GM21423 (cell line): ENCODE results near the gene AGMO.

Experiments
- ATAC-seq: cut with Tn5 transposase; IDR thresholded peaks from one replicate; pipeline ENCODE4 v1.9.1; 2021; ENCODE audit warnings: mild to moderate bottlenecking, moderate library complexity; ENCODE audit not compliant: unreplicated experiment

Gene AGMO

DNA sequence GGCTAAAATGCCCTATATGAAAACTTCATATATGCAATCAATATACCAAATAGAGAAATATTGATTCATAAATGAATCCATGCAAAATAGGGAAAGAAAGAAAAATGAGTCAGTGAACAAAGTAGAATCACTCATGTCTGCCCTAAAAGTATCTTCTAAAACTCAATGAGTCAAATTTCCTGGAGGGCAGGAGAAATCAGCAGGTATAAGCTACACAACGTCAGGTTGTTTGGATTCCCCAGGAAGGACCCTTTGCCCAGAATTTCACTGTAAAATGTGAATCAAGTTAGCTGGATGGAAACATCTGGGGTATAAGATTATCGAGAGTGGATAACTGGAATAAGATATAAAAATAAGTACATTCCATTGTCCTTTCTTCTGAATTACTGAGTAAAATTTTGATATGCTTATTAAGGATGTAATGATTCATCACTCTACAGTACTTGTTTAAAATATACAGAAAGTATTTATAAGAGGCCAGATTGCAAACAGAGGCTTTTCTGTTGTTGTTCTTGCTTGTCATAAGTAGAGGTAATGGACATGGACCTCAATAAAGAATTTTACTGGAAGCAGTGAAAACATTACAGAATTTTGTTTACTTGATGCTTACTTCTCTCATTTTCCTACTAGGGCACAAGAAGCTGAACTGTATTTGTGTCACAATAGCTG is 99.0 kb downstream of the AGMO start:
- ATAC-seq, result no peak

DNA sequence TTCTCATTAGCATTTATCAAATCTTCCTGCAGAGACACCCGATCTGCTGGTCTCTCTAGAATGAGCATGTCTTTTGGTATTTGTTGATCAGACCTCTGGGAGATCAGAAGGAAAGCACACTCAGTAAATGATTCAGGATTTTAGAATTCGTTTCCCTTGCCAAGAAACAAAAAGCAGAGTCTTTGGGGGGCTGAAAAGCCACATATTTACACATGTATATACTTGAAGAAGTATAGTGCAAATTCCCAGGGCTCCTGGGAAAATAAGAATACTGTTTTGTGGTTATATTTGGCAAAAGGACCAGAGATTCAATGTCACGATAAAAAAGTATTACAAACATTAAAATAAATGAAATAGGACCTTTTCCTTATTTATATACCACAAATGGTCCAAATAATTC is 100.2 kb downstream of the AGMO start:
- no peak for ATAC-seq

- no peak for ATAC-seq
Observed at GRCh38 chr7:15459018-15459615, 102.7 kb downstream of the AGMO start.

DNA sequence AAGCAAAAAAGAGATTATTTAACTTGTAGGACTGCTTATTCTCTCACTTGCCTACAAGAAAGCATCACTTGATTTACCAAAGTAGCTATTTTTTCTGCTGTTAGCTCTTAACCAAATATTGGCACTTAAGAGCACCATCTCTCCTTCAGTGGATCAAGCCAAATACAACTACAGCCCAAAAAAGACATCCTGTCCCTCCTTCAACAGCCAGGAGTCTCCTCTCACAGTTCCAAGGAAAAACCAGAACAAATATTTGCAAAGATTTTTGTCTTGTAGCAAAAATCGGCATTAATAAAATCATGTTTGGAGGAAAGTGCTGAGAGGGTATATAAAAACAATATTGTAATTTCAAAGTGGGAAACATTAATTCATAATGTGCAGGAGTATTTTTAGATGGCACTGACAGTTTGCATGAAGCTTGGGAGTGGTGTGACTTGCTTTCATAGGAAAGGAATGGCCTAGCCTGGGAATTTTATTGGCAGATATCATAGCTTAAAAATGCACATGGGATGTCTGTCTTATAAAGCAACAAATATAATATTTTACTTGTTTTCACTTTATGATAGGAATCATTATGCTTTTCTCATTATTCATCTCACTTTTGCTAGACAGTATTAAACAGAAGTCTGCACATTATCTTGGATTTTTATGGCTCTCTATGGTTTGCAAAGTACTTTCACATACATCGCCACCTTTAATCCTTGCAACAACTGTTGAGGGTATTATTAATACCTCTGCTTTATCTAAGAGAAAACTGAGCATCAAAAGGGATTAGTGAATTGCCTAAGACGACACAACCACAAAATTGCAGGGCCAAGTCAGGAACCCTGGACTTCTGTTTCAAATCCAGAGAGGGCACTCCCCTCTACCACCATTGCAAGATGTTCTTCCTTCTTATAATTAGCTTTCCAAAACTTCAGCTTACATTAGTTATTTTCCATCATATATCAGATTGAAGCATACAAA is 103.5 kb downstream of the AGMO start:
- ATAC-seq, result no peak

DNA sequence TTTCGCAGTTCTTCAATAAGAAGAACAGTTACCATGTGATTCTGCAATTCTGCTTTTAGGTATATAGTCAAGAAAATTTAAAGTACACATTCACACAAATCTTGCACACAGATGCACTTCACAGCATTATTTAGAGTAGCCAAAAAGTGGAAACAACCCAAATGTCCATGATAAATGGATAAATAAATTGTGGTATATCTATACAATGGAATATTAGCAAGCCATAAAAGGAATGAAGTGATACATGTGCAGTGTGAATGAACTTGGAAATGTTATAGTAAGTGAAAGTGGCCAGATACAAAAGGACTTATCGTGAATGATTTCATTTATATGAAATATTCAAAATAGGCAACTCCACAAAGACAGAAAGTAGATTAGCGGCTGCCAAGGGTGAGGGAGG is 109.1 kb downstream of the AGMO start:
- ATAC-seq, result no peak

DNA sequence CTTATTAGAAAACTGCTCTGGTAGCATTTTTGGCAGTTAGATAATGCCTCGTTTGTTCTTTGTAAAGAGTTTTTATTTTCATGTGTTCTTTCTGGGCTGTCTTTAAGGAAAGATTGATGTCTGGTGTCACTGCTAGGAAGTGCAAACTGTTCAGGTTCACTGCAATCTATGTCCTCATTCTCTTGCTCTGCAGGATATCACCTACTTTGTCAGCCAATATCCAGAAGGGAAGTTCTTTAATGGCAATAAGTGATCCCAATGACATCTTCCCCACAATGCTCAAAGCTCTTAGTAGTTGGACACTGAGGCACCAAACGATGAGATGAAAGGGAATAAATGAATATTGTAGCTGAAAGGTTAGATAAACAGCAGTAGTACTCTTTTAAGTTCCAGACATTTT is 115.1 kb downstream of the AGMO start:
- ATAC-seq, result no peak

- no peak for ATAC-seq
Observed at GRCh38 chr7:15446280-15446679, 115.5 kb downstream of the AGMO start.

DNA sequence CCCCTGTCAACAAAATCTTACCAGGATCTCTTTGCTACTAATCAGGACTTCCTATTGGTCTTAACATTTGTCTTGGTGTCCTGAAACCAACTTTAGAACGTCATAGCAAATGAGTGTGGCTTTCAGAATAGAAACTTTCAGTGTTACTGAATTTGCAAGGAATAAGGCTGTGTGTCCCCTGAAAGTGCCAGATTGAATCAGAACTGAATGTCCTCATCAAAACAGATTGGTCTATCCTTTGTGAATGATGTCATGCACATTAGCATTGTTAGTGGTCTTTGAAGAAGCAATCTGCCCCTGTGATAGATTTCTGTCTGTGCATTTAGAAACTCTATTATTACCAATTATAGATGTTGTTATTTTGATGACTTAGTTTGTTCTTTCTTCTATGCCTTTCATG is 119.9 kb downstream of the AGMO start:
- no peak for ATAC-seq

DNA sequence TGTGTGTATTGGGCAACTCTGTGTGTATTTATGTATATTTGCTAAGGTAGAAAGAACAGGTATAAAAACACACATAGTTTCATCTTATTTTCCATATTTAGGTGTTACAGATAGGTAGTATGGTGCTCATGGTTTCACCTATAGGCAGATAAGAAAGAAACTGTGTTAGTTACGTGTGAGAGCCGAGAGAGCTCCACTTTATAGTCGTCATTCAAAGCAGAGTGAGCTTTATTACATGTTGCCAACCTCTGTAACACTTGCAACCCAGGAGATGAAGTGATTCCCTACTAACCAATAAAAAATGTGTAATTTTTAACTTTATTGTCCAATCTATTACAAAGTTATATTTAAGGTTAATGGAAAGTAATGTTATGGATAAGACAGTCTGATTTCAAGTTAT is 121.3 kb downstream of the AGMO start:
- no peak for ATAC-seq

- no peak for ATAC-seq
Observed at GRCh38 chr7:15439853-15440252, 122.0 kb downstream of the AGMO start.

DNA sequence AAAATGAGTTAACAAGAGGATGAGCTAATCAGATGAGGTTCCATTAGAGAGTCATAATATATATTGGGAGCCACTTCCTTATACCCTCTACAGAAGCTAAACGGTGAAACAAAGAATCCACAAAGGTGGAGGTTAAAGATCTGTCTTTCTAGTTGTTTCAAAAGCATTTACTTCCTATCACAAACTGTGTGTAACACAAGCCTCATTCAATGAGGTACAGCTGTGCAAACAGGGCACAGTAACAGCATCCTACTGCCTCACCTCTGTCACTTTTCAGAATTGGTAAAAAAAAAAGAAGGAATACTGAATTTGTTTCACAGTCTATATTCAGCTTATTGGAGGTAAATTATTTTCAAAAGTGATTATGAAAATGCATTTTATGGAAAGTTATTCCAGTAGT is 128.7 kb downstream of the AGMO start:
- ATAC-seq, result no peak

DNA sequence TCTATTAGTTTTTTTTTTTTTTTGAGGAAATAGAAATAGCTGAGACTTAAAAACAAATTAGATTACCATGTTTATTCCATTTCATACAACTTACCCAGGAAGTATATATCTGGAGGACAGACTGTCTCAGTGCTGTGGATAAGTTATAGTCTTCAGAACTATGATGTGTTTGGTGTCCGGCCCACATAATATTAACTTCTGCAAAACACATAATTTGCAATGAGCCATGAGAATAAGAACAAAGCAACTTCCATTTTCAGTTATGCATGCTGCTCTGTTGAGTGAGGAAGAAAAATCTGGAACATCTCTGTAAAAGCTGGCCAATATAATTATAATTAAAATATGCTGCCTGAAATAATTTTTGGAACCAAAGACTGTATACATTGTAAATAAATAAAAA is 130.9 kb downstream of the AGMO start:
- ATAC-seq, result no peak

DNA sequence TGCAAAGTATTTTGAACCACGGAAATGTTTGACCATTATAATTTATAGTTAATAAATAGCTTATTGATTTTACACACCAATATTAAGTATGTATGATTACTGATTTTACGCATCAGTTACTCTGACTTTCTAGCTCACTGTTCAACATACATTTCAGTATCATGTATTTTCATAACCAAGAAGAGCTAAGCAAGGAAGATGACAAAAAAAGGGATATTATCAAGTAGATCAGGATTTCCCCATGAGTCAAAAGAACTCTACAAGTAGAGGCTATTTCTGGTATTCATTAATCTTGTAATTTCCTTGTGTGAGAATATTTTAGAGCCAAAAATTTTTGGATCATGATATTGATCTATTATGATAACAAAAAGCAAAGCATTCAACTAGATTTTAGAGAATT is 131.6 kb downstream of the AGMO start:
- no peak for ATAC-seq

DNA sequence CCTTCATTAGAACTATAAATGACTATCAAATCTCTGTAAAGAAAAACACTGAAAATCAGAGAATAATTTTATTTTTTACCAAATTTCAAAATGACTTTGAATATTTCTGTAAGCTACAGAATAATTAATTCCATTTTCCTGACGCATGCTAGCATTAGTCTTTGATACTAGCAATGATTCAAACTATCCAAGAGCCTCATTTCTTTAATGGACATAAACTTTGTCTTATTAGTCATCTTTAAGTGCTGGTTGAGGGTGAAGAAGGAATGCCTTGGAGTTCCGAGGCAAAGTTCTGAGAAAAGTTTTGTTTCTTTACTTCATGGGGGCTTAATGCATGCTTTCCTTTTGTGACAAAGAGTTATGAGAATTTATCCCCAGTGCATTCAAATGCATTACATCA is 137.3 kb downstream of the AGMO start:
- ATAC-seq, result no peak

- ATAC-seq, result no peak
Observed at GRCh38 chr7:15419596-15419995, 142.2 kb downstream of the AGMO start.

DNA sequence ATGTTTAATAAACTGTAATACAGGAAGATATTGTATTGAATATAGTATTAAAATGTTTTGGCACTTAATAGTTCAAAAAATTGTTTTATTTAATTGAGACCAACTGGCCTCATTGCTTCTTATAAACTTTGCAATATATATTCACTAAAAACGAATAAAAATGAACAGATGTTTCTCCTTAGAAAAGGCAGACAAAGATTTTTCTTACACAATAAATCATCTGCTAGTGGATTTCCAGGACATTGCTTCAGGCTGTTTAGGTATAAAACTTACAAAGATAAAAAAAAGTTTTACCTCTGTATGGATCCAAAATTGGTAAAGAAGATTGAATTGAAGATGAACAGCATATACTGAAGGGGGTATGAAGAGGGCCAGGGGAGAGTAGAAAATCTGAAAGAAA is 143.6 kb downstream of the AGMO start:
- ATAC-seq, result no peak

DNA sequence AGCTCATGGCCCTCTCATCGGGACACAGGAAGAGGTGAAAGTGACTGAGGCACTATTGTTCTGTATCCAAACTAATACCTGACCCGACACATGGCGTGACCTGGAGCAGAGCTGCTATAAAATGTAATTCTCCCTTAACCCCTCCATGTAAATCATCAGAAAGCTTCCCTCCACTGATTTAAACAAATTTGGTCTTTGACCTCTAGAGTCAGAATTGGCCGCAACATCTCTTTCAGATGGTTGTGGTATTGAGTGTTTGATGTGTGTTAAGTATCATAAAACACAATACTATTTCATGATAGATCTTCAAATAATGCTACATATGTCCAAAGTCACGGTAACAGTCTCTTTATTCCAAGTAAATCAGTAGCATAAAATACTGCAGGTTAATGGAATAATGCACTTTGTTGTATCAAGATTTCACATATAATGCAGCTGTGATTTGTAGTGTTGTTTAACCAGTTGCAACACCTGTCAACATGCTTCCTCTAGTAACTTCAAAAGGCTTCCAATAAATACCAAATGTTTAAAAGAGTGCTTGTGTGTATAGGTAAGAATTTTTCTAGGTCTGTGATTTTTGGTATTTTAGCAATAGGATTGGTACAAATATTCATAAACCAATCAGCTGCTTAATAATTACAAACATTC is 144.3 kb downstream of the AGMO start:
- no peak for ATAC-seq

- no peak for ATAC-seq
Observed at GRCh38 chr7:15411019-15411418, 150.8 kb downstream of the AGMO start.

DNA sequence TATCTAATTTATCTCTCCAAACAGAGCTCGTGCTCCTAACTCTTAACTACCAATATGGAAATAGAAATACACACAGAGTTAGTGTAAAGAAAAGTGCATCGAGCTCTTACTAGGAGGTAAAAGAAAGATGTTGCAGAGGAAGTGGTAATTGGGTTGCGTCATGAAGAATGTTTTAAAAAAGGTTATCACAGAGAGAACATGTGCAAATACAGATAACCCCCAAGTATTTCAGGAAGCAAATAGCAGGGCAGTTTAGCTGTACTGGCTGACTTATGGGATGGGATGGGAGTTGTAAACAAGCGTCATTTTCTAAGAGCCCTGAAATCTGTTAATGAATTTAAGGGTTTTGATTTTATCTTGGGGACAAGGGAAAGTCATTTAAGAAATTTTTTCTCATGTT is 153.9 kb downstream of the AGMO start:
- ATAC-seq, result no peak

- no peak for ATAC-seq
Observed at GRCh38 chr7:15403751-15404150, 158.1 kb downstream of the AGMO start.

DNA sequence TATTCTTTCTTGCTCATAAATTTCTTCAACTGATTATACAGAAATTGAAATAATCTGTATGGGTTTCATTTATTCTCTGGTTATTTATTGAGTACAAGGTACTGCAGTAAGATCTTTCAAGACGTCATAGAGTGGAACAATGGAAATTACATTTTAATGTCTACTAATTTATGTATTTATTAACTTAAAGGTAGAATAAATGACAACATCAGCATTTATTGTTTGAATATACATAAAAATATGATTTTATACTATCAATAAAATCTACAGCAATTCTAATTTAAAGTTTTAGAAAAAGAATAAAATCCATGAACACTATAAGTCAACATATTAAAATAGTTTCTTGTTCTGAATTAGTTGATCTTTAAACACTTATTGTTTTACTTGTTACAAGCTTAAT is 158.5 kb downstream of the AGMO start:
- ATAC-seq, result no peak
